Mammary epithelial cell (primary cell): ENCODE measurements around the gene KCNN1.

ENCODE experiments used
- CTCF ChIP-seq, 2 donors: IDR thresholded peaks in 1 of 2; conservative IDR thresholded peaks in 1 of 2; 2 replicates each; pipeline ENCODE4 v1.5.1; 2011 to 2012; ENCODE audit warnings: inconsistent platforms in 2 of 2, low read length in 2 of 2, mild to moderate bottlenecking in 2 of 2, control low read depth in 1 of 2, low read depth in 1 of 2; ENCODE audit not compliant: insufficient read depth in 1 of 2; ENCODE audit errors: extremely low read depth in 1 of 2
- EZH2 ChIP-seq: IDR thresholded peaks from 2 replicates; pipeline ENCODE4 v1.6.1; 2012; ENCODE audit warnings: low read length, inconsistent platforms, borderline replicate concordance

- TF ChIP-seq CTCF (conservative IDR thresholded peaks at IDR 0.05 in 1 of 2, IDR thresholded peaks at IDR 0.05 in 1 of 2; ENCODE audit: extremely low read depth in 1 of 2, insufficient read depth in 1 of 2, low read depth in 1 of 2, low read length in 2 of 2): no peak
- TF ChIP-seq EZH2: peak; percentile 90
Measured at GRCh38 chr19:17951157-17951989, 15.5 kb upstream of the KCNN1 start.
